OCI-M2 (cell line): ENCODE measurements around the gene SLC6A7.

Experiments used
- DNase-seq: peaks from one replicate; lab custom pipeline; 2025; ENCODE audit not compliant: unreplicated experiment; lab: John Stamatoyannopoulos, UW

SLC6A7 gene

DNA sequence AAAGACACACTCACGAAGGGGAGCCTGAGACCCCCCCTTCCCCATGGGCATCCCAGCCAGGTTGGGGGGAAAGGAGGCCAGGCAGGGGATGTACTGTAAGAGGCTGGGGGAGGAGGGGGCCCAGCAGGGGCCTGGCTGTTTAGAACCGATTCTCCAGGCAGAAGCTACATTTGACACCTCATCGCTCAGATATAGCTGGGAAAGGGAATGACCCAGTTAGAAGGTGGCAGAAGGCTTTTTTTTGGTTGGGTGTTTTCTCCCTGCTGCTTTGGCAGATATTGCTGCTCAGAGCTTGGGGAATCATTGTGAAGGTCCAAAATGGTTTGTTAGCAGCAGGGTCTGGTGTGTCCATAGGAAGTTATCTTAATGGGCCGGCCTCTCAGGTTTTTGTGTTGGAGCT, 17.3 kb upstream of the SLC6A7 start:
- DNase-seq = no peak

DNA sequence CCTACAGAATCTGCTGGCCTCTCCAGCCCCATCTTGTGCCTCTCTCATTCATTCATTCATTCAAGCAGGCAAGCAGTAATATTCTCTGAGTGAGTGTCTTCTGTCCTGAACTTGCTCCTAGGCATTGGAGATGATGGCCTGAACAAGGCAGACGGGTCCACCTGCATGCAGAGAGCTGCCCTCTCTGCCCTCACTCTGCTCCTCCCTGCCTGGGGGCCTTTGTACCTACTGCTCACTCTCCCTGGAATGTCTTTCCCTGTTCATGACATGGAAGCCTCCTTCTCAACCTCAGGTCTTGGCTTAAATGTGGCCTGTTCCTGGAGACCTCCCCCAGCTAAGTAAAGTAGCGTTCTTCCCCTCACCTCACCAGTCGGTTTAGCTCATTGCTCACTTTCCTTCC, 16.7 kb upstream of the SLC6A7 start:
- no peak for DNase-seq

DNA sequence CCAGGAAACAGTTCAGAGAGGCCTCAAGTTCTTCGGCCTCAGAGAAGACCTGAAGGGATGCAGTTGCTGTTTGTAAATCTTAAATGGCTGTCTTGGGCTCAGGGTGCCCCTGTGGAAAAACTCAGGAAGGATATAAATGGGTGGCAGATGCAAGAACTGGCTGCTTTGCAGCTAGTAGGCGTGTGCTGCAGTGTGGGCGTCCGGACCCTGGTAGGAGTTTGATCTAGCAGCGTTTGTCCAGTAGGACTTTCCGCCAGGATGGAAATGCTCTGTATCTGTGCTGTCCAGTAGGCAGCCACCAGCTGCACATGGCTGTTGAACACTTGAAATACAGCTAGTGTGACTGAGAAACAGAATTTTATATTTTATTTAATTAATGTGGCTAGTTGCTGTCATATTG, 15.6 kb upstream of the SLC6A7 start:
- DNase-seq = no peak

DNA sequence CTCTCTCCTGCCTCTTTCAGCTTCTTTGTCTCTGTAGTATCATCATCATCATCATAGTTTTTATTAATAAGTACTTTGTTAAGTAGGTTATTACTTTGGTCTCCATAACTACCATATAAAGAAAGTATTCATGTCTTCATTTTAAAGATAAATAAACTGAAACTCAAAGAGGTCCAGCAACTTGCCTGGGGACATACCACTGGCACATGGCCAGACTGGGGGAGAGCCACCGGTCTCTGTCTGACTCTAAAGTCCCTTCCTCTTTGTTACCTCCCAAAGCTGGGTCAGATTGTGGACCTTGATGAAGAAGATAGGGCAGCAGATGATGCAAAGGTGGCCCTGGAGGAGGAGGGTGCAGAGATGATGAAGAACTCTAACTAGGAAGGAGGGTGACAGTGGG, 14.8 kb upstream of the SLC6A7 start:
- DNase-seq = no peak

DNA sequence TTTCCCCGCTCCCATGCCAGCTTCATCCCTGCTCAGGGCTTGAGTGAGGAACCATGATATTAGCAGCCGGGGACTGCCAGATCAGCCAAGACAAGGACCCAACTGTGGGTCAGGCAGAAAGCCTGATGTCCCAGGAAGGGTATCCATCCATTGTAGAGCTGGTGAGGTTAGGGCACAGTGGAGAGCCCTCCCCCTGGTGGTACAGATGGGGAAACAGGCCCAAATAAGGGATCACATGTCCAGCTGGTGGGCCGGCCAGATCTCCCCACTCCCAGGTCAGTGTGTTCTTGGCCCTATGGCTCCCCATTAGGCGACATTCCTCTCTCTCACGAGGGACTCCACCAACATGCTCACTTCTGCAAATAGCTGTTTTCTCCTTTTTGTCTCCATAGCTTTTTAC, 14.3 kb upstream of the SLC6A7 start:
- DNase-seq = no peak

DNA sequence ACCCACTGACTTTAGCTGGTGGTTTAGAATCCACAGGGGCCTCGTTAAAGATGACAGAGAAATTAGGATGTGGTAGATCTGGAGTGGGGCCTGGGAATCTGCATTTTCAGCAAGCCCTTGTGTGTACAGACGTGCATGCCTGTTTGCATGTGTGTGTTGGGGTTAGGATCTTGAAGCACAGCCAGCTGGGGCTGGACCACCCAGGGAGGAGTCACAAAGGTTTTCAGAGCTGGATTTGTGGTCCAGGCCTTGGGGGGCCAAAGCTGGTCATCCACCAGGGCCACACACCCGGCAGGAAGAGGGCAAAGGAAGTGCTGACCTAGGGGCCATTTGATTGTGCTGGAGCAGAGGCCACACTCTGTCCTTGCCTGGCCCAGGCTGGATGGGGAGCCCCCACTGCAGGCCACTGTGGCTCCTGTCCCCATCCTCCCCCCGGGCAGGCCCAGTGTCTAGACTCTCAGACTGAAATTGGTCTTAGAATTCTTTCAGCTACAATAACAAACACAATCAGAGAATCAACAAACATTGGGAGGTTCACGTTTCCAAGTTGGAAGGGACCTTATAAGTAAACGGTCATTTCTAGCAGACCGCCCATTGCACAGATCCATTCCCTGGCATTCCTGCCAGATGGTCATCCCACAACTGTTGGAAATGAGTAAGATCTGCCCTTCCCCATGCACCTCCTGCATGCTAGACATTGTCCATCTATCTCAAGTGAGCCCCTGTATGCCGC, 13.0 kb upstream of the SLC6A7 start:
- DNase-seq = no peak

DNA sequence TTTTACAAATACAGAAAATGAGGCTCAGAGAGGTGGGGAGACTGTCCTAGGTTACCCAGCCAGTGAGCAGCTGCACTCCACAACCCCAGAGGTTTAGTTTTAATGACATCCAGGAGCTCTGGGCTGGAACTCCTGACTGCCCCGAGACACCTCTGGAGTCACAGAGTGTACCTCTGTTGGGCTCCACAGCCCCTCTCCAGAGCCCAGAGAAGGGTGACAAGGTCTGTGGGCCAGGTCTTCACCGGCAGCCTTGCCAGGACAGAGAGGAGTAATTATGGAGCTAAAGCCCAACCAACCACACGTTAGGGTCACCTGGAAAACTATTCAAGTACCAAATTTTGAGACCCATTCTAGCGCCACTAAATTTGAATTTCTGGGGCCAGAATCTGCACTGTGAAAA, 12.1 kb upstream of the SLC6A7 start:
- DNase-seq = no peak

DNA sequence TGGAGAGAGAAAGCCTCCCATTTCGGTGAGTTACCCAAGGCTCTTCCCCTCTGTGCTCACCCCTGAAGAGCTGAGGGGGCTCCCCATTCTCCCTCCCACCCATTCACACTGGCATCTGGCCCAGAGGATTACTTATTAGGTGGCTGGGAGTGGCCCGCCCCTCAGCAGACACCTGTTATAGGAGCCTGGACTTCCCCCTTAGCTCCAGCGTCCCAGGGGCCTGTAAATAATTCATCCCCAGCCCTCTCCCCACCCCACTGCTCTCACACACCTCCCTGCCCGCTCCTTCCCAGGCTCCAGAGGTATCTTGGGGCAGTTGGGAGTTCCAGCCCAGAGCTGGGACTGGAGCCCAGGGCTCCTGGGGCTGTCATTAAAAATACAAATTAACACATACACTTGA, 11.6 kb upstream of the SLC6A7 start:
- DNase-seq = no peak

DNA sequence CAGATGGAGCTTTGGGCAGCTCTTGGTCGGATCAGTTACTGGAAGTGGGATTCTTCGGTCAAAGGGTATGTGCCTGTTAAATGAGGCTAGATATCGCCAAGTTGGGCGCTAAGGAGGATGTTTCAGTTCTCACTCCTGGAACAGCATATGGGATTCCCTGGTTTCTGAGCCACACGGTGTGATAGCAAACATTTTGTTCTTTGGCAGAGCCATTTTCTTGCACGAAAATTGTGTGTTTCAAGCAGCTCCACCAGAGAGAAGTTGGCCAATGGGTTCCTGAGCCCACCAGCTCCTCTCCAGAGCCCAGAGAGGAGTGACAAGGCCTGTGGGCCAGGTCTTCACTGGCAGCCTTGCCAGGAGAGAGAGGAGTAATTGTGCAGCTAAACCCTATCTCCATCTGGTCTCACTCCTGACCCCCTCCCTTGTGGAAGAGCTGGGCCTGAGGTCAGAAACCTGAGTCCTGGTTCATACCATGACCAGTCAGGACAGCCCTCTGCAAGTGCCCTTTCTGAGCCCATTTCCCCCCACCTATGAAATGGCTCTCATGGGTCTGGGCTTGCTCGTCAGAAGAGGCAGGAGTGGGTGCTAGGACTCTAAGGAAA, 10.7 kb upstream of the SLC6A7 start:
- DNase-seq = no peak

DNA sequence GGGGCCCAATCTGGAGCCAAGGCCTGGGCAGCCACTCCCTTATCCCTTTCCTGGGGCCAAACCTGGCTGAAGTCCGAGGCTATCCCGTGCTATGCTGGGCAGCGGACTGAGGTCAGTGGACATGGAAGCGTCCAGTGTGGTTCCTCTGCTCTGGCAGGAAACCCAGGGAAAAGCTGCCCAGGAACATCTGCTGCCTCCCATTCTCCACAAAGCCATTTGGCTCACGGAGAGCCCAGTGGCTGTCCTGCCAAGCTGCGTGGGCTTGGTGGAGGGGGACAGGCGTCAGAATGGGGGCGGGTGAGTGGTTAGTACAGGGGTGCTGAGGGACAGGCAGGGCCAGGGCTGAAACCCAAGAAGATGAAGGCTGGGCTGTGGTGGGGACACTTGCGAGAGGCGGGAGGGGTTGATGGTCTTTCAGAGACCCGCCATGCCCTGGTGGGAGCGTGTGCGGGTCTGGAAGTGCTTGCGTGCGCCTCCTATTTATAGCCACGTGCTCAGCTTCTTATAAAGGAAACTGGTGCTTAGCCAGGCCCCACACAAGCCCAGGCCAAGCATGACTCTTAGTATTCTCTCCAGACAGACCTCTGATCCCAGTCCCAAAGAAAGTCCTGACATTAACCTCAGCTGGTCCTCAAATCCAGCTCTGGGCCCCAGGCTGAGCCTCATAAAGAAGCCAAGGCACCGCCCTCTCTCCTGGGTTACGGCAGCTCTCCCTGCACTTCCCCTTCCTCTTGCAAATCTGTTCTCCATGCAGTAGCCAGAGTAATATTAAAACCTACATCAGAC, 9.4 kb upstream of the SLC6A7 start:
- DNase-seq = no peak

DNA sequence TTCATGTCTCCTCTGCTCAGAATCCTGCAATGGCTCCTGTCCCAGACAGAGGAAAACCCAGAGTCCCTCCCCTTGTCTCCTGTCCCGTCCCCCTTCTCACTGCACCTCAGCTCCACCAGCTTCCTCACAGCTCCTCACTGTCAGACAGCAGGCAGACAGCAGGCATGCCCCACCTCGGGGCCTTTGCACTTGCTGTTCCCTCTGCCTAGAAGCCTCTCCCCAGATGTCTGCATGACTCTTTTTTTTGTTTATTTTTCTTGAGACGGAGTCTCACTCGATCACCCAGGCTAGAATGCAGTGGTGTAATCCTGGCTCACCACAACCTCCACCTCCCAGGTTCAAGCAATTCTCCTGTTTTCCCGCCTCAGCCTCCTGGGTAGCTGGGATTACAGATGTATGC, 8.8 kb upstream of the SLC6A7 start:
- DNase-seq = no peak

DNA sequence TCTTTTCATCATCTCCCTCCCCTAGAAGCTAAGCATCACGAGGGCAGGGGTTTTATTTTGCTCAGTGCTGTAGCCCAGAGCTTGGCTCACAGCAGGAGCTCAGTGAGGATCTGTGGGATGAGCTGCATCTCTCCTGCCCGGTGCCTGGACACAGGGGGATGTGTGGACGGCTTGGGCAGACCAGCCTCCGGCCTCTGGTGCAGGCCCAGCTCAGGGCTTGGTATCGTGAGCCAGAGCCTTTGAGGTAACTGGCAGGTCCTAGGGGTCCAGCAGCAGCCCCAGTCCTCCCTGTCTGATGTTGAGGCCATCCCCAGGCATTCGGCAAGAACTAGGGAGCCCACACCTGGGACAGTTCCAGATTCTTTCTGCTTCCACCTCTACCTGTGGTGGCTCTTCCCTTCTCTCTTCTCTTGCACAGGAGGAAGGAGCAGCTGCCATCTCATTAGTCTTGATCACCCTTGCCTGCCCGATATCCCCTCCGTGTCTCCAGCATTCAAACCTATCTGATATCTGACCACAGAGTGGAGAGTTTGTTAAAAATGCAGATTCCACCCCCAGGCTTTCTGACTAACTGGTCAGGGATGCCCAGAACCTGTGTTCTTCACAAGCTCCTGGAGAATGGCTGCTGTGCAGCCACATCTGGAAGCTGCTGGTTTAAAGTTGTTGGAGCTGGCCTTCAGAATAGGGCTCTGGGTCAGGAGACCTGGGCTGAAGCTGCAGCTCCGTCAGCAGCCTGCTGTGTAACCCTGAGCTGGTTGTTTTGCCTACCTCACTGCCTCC, 7.9 kb upstream of the SLC6A7 start:
- DNase-seq = no peak

DNA sequence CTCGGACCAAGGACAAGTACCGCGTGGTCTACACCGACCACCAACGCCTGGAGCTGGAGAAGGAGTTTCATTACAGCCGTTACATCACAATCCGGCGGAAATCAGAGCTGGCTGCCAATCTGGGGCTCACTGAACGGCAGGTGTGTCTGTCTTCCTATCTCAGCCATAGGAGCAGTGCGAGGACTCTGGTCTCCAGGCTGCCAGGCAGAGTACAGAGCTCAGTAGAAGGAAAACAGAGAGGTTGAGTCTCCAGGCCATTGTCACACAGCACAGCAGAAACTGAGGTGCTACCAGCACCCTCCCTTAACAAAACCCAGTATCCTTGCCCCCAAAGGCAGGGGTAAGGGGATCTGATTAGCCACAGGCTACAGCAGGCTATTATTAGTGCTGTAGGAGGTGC, 7.1 kb upstream of the SLC6A7 start:
- no peak for DNase-seq

DNA sequence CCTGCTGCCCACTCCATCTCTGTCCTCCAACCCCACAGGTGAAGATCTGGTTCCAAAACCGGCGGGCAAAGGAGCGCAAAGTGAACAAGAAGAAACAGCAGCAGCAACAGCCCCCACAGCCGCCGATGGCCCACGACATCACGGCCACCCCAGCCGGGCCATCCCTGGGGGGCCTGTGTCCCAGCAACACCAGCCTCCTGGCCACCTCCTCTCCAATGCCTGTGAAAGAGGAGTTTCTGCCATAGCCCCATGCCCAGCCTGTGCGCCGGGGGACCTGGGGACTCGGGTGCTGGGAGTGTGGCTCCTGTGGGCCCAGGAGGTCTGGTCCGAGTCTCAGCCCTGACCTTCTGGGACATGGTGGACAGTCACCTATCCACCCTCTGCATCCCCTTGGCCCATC, 6.4 kb upstream of the SLC6A7 start:
- no peak for DNase-seq

DNA sequence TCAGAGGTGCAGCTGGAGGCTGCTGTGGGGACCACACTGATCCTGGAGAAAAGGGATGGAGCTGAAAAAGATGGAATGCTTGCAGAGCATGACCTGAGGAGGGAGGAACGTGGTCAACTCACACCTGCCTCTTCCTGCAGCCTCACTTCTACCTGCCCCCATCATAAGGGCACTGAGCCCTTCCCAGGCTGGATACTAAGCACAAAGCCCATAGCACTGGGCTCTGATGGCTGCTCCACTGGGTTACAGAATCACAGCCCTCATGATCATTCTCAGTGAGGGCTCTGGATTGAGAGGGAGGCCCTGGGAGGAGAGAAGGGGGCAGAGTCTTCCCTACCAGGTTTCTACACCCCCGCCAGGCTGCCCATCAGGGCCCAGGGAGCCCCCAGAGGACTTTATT, 5.9 kb upstream of the SLC6A7 start:
- DNase-seq = no peak

DNA sequence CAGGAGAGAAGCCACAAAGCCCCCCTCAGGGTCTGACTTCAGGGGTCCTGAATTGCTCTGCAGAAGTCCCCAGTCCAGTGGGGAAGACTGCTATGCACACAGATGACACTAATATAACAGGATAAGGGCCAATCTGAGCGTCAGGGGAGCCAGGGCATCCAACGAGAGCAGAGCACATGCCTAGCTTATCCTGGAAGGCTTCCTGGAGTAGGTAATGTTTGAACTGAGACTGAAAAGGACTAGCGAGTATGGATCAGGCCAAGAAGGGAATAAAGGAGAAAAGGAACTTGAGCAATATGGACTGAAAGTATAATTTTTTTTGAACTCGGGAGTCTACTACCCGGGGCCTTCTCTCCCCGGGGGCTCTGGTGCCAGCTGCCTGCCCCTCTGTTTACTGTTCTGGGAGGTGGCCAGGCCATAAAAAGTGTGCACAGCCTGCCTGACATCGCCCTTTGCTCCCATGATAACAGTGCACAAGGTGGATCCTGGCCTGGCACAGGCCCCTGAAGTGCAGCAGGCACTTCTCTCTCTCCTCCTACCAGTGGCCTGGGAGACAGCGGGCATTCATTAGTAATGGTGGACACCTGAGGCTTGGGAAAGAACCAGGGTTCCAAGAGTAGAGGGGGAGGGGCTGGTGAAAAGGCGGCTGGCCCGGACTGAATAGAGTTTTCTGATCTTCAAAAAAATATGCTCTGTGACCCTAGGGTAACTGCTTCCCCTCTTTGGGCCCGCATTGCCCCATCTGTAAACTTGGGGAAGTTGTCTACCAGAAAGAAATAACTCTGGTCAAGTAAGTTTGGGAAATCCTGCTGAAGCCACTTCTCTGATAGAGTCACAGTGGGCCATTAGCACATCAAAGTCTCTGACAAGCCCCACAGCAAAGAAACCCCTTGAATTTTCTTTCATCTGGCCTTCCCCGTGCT, 4.6 kb upstream of the SLC6A7 start:
- DNase-seq = no peak

DNA sequence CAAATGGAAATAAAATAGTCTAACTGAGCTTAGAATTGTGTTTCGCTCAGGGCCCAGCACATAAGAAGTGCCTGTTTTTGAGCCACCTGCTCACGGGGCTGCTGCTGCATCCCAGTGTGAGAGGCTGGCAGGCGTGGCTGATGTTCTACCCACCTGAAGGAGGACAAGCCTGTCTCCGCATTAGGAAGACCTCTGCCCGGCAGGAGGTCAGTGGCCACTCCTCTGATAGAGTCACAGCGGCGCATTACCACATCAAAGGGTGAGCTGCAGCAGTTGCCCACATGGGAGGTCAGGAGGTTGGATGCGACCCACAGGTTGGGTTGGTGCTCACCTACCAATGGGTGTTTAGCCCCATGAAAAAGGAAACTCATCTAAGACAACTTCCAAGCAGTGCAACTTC, 3.7 kb upstream of the SLC6A7 start:
- no peak for DNase-seq

DNA sequence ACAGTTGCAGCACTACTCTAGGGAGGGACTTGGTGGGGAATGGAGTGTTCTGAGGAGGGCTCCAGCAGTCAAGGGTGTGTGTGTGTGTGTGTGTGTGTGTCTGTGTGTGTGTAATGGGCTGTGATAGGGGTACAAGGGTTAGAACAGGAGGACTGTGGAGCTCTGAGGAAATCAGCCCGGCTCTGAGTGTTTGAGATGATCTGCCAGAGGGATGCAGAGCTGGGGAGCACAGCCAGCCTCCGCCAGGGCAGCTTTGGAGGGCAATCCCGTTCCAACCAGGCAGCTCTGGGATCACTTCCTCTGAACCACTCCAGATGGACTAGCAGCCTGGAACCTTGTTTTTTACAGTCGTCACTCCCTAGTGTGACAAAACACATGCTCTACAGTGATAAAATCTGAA, 3.0 kb upstream of the SLC6A7 start:
- DNase-seq = no peak

DNA sequence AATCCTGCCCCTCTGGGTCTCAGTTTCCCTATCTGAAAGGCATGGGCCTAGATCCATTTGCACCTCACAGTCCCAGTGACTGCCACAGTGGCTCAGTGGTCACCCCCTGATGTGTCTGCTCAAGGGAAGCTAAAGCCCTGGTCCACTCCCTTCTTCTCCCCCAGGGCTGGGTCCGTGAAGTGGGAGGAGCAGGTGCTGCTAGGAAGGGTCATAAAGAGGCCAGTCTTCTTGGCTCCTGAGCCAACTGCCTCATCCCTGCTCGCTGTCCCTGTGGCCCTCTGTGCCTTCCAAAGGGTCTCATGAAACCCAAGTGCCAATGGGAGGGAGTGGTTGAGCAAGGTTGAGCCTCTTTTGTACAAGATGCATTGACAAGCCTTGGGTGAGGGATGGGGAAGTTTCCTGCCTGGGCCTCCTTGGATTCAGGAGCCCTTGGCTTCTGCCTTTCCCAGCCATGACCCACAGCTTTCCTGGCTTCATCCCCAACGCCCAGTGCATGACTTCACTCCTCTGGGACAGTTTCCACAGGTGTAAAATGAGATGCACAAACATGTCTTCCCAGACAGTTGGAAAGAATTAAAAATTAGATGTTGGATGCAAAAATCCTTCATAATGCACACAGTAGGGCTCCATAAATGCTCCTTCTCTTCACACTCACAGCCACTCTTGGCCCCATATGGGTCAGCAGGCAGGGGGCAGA, 1.6 kb upstream of the SLC6A7 start:
- DNase-seq = no peak

DNA sequence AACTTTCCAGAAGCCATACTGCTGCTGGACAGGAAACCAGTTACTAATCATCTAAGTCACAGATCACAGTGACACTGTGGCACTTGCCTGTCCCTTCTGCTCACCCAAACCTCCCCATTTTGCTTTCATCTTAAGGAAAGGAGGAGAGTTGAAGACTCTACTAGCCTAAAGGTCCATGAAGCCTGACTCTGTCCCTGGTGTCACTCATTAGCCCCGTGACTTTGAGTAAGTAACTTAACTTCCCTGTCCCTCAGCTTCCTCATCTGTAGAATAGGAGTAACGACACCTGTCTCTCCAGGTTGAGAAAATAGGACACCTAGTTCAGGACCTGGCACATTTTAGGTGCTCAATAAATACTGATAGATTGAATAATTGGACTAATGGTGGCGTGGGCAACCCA, 536 bp upstream of the SLC6A7 start:
- no peak for DNase-seq
